GM19025 (cell line): Measurements from ENCODE around the gene CGN.
"Not testable (repeated sequence)": the region's sequence is repeated elsewhere in the genome, so short reads cannot be mapped to it uniquely, and the experiment has no call there.

ENCODE experiments used
- ATAC-seq: cut with Tn5 transposase; IDR thresholded peaks from one replicate; pipeline ENCODE4 v1.9.1; 2021; ENCODE audit warnings: mild to moderate bottlenecking, low read depth, moderate library complexity; ENCODE audit not compliant: unreplicated experiment

Gene CGN

DNA sequence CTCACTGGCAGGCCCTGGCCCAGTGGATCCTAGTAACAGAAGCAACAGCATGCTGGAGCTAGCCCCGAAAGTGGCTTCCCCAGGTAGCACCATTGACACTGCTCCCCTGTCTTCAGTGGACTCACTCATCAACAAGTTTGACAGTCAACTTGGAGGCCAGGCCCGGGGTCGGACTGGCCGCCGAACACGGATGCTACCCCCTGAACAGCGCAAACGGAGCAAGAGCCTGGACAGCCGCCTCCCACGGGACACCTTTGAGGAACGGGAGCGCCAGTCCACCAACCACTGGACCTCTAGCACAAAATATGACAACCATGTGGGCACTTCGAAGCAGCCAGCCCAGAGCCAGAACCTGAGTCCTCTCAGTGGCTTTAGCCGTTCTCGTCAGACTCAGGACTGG, 7.7 kb downstream of the CGN start:
- ATAC-seq: no peak

DNA sequence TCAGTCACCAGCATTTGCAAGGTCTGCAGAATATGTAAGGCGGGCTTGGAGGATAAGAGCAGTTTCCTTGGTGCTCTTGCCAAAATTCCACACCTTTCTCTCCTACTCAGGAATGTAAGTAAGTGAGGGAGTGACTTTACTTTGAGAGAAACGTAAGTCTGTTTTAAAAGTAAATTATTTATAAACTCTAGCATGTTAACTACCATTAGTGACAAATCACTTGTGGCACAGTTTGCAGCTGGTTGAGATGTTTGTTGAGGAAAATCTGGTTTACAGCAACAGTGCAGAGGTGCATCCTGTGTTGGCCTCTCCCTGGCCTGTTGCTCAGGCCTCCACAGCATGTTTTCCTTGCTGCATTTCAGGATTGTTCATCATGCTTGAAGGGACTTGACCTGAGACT, 8.5 kb downstream of the CGN start:
- no peak for ATAC-seq

DNA sequence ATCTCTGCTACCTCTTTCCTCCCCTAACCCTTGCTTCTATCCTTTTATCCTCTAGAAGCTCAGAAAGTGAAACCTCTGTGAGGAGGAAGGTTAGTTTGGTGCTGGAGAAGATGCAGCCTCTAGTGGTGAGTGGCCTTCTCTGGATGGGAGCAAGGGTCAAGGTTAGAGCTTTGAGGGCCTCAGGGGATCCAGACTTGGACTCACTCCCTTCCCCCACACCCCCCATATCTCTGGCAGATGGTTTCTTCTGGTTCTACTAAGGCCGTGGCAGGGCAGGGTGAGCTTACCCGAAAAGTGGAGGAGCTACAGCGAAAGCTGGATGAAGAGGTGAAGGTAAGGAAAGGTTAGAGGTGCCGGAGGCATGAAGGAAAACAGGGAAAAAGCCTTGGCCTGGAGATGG, 9.2 kb downstream of the CGN start:
- no peak for ATAC-seq

DNA sequence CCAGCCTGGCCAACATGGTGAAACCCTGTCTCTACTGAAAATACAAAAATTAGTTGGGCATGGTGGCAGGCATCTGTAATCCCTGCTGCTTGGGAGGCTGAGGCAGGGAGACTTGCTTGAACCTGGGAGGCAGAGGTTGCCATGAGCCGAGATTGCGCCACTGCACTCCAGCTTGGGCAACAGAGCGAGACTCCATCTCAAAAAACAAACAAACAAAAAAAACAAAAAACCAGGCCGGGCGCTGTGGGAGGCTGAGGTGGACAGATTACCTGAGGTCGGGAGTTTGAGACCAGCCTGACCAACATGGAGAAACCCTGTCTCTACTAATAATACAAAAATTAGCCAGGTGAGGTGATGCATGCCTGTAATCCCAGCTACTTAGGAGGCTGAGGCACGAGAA, 11.2 kb downstream of the CGN start:
- ATAC-seq: not testable (repeated sequence)

DNA sequence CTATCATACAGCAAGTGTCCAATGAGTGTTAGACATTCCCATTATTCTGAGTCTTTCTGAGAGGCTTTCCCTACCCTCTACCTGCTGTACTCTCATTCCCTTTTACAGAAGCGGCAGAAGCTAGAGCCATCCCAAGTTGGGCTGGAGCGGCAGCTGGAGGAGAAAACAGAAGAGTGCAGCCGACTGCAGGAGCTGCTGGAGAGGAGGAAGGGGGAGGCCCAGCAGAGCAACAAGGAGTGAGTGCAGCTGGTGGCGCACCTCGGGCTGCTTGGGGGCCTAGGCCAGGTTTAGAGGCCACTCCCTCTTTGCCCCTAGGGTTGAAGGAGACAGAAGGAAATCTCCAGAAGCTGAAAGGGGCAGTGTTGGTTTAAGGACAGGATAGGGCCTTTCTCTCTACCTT, 12.1 kb downstream of the CGN start:
- no peak for ATAC-seq

DNA sequence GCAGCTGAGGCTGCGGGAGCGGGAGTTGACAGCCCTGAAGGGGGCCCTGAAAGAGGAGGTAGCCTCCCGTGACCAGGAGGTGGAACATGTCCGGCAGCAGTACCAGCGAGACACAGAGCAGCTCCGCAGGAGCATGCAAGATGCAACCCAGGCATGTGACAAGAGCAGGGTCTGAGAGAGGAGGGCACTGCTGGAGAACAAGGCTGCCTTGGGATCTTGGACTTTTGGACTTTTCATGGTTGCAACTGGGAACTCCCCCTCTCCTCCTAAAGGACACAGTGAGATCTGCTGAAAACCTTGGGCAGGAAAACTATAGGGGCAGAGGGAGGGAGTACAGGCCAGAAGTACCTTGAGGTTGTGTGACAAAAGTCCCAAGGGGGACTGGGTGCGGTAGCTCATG, 13.5 kb downstream of the CGN start:
- no peak for ATAC-seq

DNA sequence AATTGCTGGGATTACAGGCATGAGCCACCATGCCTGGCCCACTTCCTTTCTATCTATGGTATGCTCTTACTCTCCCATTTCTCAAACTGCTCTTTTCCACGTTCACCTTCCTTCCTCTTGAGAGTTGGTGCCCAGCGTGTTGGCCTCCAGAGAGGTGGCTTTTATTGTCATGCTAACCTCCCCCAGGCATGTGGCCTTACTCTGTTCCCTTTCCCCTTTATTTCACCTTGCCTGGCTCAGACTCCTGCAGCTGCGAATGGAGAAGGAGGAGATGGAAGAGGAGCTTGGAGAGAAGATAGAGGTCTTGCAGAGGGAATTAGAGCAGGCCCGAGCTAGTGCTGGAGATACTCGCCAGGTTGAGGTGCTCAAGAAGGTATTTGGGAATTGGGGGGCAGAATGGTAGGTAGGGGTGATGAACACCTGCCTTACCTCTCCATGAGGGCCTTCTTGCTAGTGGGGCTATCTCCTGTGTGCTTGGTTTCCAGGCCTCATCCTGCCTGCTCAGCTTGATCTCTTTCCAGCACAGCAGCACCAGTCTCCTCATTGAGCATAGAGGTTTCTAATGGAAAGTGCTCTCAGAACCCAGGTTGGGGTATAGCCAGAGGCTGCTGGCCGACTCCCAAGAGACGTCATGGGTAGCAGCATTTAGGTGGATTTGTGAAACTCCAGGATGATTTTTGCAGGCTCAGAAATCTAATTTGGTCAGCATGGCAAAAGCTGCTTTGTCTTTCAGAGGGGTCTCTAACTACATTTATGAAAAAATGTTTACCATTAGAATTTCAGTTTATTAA, 15.7 kb downstream of the CGN start:
- ATAC-seq: no peak

DNA sequence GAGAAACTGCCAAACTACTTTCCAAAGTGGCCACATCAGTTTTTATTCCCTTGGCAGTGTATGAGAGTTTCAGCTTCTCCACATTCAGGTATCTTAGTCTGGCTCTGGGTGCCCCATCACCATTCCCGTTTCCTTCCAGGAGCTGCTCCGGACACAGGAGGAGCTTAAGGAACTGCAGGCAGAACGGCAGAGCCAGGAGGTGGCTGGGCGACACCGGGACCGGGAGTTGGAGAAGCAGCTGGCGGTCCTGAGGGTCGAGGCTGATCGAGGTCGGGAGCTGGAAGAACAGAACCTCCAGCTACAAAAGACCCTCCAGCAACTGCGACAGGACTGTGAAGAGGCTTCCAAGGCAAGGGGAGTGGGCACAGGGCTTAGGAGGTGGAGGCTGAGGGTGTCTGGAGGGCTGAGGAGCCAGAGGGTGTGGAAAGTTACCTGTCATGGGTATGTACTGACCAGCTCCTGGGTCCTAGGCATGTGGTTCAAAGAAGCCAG, 18.1 kb downstream of the CGN start:
- no peak for ATAC-seq

DNA sequence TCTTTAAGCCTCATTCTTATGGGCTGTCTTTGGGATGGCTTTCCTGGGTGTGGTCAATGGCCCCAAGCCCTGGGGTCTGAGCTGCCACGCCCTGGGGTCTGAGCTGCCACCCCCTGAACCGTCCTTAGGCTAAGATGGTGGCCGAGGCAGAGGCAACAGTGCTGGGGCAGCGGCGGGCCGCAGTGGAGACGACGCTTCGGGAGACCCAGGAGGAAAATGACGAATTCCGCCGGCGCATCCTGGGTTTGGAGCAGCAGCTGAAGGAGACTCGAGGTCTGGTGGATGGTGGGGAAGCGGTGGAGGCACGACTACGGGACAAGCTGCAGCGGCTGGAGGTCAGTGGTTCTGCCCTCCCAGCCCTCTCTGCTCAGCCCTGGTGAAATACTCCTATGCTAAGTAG, 18.6 kb downstream of the CGN start:
- no peak for ATAC-seq

DNA sequence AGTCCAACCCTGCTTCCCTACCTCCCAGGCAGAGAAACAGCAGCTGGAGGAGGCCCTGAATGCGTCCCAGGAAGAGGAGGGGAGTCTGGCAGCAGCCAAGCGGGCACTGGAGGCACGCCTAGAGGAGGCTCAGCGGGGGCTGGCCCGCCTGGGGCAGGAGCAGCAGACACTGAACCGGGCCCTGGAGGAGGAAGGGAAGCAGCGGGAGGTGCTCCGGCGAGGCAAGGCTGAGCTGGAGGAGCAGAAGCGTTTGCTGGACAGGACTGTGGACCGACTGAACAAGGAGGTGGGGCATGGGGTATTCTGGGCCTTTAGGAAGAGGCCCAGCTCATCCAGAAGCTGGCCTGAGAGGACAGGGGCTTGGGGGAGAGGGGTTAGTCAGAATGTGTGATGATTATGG, 19.3 kb downstream of the CGN start:
- ATAC-seq: no peak

DNA sequence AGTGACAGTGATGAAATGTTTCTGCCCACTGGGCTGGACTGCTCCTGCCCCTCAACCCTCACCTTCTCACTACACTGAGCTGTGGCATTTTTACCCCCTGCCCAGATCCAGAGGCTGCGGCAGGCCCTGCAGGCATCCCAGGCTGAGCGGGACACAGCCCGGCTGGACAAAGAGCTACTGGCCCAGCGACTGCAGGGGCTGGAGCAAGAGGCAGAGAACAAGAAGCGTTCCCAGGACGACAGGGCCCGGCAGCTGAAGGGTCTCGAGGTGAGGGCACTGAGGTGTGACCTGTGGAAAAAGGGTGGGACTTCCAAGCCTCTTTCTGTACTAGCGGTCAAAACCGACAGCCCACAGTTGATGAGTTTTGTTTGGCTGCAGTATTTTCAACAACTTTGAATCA, 22.7 kb downstream of the CGN start:
- no peak for ATAC-seq

DNA sequence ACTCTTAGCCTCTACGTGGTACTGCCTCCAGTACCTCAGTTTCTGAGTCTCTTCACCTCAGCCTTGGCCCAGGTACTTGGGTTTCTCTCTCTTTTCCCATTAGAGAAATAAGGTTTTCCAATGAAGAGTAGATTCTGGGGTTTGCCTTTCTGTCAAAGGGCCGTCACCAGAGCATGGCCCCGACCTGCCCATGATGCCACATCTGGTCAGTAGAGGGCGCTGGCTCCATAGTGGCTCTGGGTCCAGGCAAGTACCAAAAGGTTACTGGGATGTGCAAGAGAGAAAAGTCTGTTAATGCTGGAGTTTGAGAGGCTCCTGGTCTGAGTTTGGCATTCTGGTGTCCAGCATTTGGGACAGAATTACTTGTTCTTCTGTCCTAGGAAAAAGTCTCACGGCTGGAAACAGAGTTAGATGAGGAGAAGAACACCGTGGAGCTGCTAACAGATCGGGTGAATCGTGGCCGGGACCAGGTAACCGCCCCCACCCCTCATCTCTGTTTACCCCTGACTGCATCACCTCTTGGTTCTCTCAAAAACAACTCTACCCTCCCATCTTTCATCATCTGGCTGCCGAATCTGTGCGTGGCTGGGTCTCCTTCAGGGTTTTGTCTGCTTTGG, 23.6 kb downstream of the CGN start:
- no peak for ATAC-seq

DNA sequence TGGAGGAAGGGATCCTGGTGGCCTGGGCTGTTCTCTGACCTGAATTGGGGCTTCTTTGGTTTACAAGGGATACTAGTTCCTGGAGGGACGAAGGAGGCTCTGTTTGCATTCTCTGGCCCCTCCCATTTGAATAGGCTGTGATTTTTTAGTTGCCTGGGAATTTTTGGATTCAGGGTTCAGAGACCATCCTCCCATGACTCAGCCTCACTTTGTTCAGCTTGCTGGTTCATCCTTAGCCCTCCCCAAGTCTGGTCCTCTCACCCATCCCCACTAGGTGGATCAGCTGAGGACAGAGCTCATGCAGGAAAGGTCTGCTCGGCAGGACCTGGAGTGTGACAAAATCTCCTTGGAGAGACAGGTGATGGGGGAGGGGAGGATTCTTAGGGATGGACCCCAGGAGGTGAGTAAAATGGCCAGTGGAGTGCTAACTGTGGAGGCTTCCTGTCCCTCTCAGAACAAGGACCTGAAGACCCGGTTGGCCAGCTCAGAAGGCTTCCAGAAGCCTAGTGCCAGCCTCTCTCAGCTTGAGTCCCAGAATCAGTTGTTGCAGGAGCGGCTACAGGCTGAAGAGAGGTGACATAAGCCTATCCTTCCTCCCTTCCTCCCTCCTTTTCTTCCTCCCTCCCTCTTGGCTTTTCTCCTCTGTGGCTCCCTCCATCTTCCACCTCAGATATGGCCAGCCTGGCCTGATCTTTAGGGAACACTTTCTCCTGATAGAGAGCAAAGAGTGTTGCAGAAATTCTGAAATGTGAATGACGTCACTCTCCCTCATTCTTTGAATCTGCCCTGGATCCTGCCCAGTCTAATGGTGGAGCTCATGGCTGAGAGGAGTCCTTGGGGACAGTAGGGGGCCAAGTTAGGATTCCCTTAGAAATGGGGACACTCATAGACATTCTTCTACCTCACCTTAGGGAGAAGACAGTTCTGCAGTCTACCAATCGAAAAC, 24.4 kb downstream of the CGN start:
- ATAC-seq: no peak

DNA sequence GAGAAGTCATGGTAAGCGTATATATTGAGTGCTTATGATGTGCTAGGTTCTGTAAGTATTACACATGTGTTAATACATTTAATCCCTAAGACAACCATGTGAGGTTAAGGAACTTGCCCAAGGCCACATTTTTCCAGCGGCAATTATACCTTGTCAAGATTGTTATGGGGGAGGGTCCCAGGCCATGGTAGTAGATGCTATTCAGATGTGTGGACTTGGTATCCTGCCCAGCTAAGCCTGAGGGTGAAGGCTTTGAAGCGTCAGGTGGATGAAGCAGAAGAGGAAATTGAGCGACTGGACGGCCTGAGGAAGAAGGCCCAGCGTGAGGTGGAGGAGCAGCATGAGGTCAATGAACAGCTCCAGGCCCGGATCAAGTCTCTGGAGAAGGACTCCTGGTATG, 25.3 kb downstream of the CGN start:
- no peak for ATAC-seq

DNA sequence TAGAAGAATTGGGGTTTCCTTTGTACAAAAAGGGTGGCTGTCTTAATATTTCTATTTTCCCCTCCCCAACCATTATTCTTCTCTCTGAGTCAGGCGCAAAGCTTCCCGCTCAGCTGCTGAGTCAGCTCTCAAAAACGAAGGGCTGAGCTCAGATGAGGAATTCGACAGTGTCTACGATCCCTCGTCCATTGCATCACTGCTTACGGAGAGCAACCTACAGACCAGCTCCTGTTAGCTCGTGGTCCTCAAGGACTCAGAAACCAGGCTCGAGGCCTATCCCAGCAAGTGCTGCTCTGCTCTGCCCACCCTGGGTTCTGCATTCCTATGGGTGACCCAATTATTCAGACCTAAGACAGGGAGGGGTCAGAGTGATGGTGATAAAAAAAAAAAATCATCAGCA, 25.9 kb downstream of the CGN start:
- ATAC-seq: no peak

DNA sequence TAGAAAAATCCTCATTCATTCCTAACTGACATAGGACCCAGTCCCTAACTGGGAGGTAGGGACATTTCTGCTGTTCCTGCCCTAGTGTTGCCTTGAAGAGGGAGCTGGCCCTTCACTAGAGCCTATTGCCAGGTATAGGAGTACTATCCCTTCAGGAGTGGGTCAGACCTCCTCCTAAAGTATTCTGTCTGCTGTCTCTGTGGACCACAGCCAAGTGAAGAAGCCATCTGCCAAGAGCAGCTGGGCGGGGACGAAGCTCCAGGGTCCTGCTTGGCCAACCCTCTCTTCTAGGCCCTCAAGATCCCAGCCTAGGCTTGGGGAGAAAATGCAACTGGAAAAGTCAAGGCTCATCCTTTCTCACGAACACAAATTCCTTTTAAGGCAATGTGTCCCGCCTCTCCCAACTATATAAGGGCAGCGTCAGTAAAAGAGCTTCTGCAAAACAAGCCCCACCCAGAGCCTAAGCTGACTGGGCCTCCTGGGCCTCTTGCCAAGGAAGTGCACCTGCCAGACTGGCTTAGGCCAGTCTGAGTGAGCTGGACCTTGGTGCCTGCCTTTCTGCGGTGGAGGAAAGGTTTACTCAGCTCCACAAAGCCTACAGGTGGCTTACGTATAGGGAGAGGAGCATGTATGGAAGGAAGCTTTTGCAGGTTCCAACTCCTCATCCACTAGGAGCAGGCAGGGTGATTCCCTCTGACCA, 28.3 kb downstream of the CGN start:
- peak; percentile 19 for ATAC-seq

DNA sequence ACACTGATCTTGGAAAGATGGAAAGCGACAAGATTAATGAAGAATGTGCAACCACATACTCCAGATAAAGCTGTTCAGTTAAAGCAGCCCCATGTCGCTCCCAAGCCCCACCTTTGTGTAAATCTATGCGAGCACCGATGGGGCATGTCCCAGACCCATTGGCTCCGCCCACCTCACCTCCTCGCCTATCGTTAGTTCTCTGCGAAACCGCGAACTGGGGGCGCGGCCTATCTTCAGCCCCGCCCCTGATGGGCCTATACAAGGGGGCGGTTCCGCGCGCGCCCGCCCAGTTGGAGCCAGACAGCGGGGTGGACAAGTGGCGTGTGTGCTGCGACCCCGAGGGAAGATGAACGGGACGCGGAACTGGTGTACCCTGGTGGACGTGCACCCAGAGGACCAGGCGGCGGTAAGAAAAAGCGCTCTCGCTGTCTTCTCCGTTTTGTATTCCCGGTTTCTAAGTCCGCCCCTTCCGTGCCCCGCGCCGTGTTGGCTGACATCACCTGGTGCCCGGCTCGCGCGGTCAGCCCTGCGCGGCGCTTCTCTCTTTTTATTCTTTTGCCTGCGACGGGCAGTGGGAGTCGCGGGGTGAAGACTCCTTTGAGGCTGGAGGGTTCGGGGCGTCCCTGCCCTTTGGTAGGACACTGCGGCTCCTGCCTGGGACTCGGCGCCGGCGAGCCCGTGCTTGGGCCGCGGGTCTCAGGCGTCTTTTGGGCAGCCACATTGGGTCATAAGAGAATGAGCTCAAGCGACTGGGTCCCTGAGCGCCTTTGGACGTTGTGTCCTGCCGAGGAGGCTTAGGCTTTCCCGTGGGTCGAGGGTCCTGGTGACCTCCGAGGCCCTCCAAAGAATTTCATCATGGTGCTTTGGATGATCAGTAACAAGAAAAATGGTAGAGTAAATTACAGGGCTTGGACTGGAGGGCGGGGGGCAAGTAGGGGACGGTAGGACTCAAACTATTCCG, 29.1 kb downstream of the CGN start, which contains the start of gene TUFT1:
Gene TUFT1, plus strand, starts transcription at position 289 of the 961 bp plus-strand sequence. Its CDS starts 58 bp downstream, at position 347.
- ATAC-seq: peak; percentile 84

DNA sequence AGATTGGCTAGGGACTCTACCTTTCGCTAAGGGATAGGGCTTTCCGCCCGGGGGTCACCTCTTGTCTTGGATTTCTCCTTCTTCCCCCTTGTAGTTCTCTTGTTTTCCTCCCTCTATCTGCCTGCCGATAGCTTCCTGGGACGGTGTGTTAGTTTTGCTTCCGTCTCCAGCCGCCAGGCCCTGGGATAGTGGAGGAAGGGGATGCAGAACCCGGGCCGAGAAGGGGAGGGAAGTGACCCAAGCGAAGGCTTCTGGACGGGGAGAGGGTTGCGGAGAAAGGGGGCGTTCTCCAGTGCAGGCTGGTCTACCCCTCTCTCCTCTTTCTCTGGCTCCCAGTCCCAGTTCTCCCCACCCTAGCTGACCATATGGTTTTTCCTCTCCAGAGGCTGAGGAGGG, 29.8 kb downstream of the CGN start:
- ATAC-seq: no peak

DNA sequence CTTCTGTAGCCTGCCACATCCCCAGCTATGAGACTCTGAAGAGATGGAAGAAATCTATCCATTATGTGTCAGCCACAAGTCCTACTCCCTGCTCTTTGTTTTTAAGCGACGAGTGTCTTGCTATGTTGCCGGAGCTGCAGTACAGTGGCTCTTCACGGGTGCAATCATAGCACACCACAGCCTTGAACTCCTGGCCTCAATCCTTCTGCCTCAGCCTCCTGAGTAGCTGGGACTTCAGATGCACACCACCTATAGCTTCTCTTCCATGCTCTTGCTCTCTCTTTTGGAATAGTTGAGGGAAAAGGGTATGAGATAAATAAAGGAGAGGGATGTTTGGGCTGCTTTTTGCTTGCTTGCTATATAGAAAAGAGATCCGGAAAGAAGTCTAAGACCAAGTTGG, 30.6 kb downstream of the CGN start:
- ATAC-seq: no peak
